HG03571 (cell line): ENCODE measurements around the gene CX3CL1.

Source experiments
- ATAC-seq: cut with Tn5 transposase; IDR thresholded peaks from one replicate; pipeline ENCODE4 v1.9.1; 2021; ENCODE audit not compliant: unreplicated experiment

Gene CX3CL1

DNA sequence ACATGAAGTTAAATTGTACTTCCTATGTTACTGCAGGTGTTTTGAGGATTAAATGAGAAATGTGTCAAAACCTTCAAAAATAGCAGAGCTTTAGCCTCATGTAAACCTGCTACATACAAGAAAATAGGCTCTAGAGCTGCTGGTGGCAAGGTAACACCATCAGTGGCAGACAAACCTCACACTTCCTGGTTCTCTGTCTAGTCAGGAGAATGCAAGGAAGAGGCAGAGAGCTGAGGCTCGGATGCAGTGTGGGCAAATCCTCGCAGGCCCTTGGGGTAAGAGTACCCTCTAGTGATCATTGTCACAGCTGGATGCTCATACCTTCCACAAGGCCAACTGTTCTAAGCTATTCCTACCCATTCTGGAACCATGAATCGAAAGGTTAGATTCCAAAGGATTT is 60.7 kb downstream of the CX3CL1 start:
- no peak for ATAC-seq

DNA sequence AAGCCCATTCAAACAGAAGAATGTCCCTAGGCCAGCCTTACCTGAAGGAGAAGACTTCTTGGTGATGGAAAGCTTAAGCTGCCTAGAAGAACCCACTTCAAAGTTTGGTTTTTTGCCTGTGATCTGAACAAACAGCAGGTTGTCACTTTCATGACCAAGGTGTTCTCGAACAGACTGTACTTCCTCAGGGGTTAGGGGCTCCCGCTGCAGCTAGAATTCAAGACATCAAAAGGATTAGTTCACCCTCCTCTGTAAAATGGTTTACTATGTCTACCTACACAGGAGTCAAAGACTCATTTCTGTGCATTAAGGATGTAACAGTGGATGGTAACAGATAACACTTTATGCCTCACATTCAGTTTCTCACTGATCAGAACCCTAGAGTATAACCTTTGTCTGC is 61.7 kb downstream of the CX3CL1 start:
- ATAC-seq, result no peak
